ENCODE results near the gene ABHD1. TPM values are rescaled to one million over a fixed set of nuclear protein-coding genes. Genes with fewer than 3 reads are reported as not detected.

ABHD1 gene
- total and polyA plus RNA-seq, 2 donors (not counting 3 experiments of a cell fraction or from before 2014, with no cell fraction given): 0.07 TPM; not detected in 1

DNA sequence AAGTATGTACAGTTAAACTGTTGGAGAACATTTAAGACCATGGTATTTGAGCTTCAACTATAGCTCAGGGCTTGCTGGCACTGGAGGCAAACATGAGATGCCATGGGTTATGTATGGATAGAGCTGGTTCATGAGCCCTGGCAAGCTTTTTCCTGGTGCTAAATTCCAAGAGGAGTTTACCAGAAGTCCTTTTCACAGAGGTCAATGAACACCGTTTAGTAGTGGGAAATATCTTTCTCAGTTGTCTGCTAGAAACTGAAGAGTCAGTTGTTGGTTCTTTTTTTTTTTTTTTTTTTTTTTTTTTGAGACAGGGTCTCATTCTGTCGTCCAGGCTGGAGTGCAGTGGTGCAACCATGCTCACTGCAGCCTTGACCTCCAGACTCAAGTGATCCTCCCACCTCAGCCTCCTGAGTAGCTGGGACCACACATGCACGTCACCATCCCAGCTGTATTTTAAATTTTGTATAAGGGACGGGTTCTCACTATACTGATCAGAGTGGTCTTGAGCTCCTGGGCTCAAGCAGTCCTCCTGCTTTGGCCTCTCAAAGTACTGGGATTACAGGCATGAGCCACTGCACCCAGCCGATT lies 35.7 kb upstream of the ABHD1 start:
- ChIA-PET POLR2A (interaction anchor here (0.7 kb wide), 1 partner anchor 13 kb away, joined by 7 read pairs; no protein-coding TSS in a partner anchor), CTCF (interaction anchor here (0.8 to 6.0 kb wide), 11 partner anchors 10 to 242 kb away, joined by 3 to 39 read pairs (median 8); partner anchors contain the start of genes AGBL5, MPV17 and PREB)
- dilution Hi-C loops (cut with MboI; ENCODE audit: extremely low pct_ligation_motif_present, low sequenced_read_pairs) (no loop called here), intact Hi-C loops (cut with micrococcal nuclease) (loop anchor here (2.0 to 5.0 kb wide), 2 partner anchors 55 to 241 kb away; partner anchors contain the start of genes DPYSL5 and TMEM214)
- H4K20me1 ChIP-seq (replicated peaks; ENCODE audit: control insufficient read depth, extremely low read depth, insufficient read depth, low read length): no peaks in the 10 kb centered on the region
- no peak overlapping the region for H3K9ac ChIP-seq (replicated peaks; ENCODE audit: extremely low read depth, insufficient read depth, low read length)
- no peaks in the 10 kb centered on the region for H3K79me2 ChIP-seq (ENCODE audit: control insufficient read depth, insufficient read depth, low read length)
- FAIRE-seq (no peak), DNase-seq (ENCODE audit: low read depth, low spot score) (no peak)
- H3K9me1 ChIP-seq (replicated peaks; ENCODE audit: control insufficient read depth, extremely low read depth, insufficient read depth, low read length): no peaks in the 10 kb centered on the region
- no peaks in the 10 kb centered on the region for H3K9me3 ChIP-seq (replicated peaks; ENCODE audit: control insufficient read depth, insufficient read depth, low read length)
- TF ChIP-seq, protein P1, sequence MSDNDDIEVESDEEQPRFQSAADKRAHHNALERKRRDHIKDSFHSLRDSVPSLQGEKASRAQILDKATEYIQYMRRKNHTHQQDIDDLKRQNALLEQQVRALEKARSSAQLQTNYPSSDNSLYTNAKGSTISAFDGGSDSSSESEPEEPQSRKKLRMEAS (IDR thresholded peaks at IDR 0.05; ENCODE audit: insufficient read depth, insufficient read length): no peak
- TF ChIP-seq POLR2AphosphoS5 (IDR thresholded peaks at IDR 0.05; ENCODE audit: insufficient read depth, low read depth, low read length) (no peak), FOS (IDR thresholded peaks at IDR 0.05; ENCODE audit: borderline replicate concordance, insufficient read depth, low read length) (no peak), CTCF (IDR thresholded peaks at IDR 0.05; ENCODE audit: extremely low read depth in 1 of 2, insufficient read depth in 1 of 2, low read depth in 1 of 2, low read length in 2 of 2) (no peak), JUN (IDR thresholded peaks at IDR 0.05; ENCODE audit: borderline replicate concordance, insufficient read depth, insufficient read length, low read depth) (no peak), POLR2A (IDR thresholded peaks at IDR 0.05; ENCODE audit: low read depth, low read length) (no peak), GATA2 (IDR thresholded peaks at IDR 0.05; ENCODE audit: insufficient read depth, insufficient read length, low read depth, low read length) (no peak), MYC (IDR thresholded peaks at IDR 0.05; ENCODE audit: low read depth, low read length) (no peak), EZH2 (IDR thresholded peaks at IDR 0.05; ENCODE audit: borderline replicate concordance, low read depth, low read length, severe bottlenecking) (no peak)
- no peak overlapping the region for H3K4me2 ChIP-seq (ENCODE audit: insufficient read depth, low read length)
- no peak overlapping the region for H3K27ac ChIP-seq (ENCODE audit: insufficient read depth, low read depth, low read length)
- H3K4me1 ChIP-seq (ENCODE audit: control insufficient read depth, extremely low read depth, insufficient read depth, low read length): peaks cover 5% of the 10 kb centered on the region
- no peaks in the 10 kb centered on the region for H3K27me3 ChIP-seq (ENCODE audit: control insufficient read depth in 2 of 2, insufficient read depth in 2 of 2, low read length in 2 of 2)
- H3K4me3 ChIP-seq (replicated peaks in 1 of 3; ENCODE audit: insufficient read depth in 1 of 3, low read depth in 1 of 3, low read length in 3 of 3): no peak overlapping the region
- H3K36me3 ChIP-seq (ENCODE audit: control insufficient read depth in 2 of 2, extremely low read depth in 1 of 2, insufficient read depth in 2 of 2, low read length in 2 of 2): no peaks in the 10 kb centered on the region
- BruUV-seq (replicated peaks): no TSS peak
- H2AFZ ChIP-seq (ENCODE audit: low read depth, low read length): no peak overlapping the region

All from endothelial cell of umbilical vein (primary cell).